Panc1 (cell line): ENCODE results near the gene FPR2.

Source experiments
- SIN3A ChIP-seq: IDR thresholded peaks from 2 replicates; pipeline ENCODE4 v1.6.1; 2012; ENCODE audit warnings: low read depth, mild to moderate bottlenecking, low read length, moderate library complexity, borderline replicate concordance; ENCODE audit not compliant: insufficient read depth
- TF ChIP-seq, protein P1 (sequence below): fragments of 450-650 bp; IDR thresholded peaks from 2 replicates; pipeline ENCODE4 v1.5.1; 2017; ENCODE audit warnings: mild to moderate bottlenecking

DNA sequence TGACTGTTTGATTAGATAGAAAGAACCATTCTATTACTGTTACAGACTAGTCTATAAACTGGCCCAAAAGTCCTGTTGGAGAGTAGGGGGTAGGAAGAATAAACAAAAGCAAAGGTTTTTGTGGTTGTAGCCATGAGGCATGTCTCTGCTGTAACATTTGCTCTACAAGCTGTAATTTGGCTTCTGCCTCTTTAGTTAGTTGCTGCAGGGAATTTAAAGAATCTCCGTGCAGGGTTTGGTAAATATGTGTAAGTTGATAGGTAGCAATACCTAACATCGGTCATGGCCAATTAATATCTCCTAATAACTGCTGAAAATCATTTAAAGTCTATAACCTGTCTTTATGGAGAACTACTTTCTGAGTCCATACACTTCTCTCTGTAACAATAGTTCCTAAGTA lies 46.9 kb downstream of the FPR2 start:
- TF ChIP-seq, protein P1, sequence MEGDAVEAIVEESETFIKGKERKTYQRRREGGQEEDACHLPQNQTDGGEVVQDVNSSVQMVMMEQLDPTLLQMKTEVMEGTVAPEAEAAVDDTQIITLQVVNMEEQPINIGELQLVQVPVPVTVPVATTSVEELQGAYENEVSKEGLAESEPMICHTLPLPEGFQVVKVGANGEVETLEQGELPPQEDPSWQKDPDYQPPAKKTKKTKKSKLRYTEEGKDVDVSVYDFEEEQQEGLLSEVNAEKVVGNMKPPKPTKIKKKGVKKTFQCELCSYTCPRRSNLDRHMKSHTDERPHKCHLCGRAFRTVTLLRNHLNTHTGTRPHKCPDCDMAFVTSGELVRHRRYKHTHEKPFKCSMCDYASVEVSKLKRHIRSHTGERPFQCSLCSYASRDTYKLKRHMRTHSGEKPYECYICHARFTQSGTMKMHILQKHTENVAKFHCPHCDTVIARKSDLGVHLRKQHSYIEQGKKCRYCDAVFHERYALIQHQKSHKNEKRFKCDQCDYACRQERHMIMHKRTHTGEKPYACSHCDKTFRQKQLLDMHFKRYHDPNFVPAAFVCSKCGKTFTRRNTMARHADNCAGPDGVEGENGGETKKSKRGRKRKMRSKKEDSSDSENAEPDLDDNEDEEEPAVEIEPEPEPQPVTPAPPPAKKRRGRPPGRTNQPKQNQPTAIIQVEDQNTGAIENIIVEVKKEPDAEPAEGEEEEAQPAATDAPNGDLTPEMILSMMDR: no peak
- no peak for TF ChIP-seq SIN3A
